Tibial artery (tissue), 4 donors: Measurements from ENCODE around the gene RPL22.
"Not testable (repeated sequence)": the region's sequence is repeated elsewhere in the genome, so short reads cannot be mapped to it uniquely, and the experiment has no call there.

ENCODE experiments used
- DNase-seq, 2 donors: peaks; one replicate each; pipeline ENCODE4 v3.0.0-alpha.2; 2019
- H3K27ac ChIP-seq, 2 donors: fragments of 200-600 bp; sonication (generic) in 1 of 2; 1 replicate in 1 of 2; 2 replicates in 1 of 2; pipeline ENCODE4 v1.5.1; 2018 to 2019; ENCODE audit warnings: mild to moderate bottlenecking in 1 of 2
- H3K27me3 ChIP-seq, 2 donors: fragments of 200-600 bp; sonication (generic) in 1 of 2; one replicate each; pipeline versions ENCODE4 v1.5.1 to v1.6.0; 2016 to 2019
- H3K36me3 ChIP-seq, 3 donors: fragments of 200-600 bp; sonication (generic) in 2 of 3; one replicate each; pipeline ENCODE4 v1.5.1; 2016 to 2019; ENCODE audit warnings: mild to moderate bottlenecking in 2 of 3
- H3K4me1 ChIP-seq, 4 donors: fragments of 200-600 bp; sonication (generic) in 2 of 4; 1 replicate in 3 of 4; 2 replicates in 1 of 4; pipeline ENCODE4 v1.5.1; 2016 to 2019
- H3K4me3 ChIP-seq, 2 donors: fragments of 200-600 bp; sonication (generic) in 1 of 2; 1 replicate in 1 of 2; 2 replicates in 1 of 2; pipeline ENCODE4 v1.5.1; 2018 to 2019; ENCODE audit warnings: mild to moderate bottlenecking in 2 of 2
- H3K9me3 ChIP-seq, 3 donors: fragments of 200-600 bp; sonication (generic) in 1 of 3; one replicate each; pipeline ENCODE4 v1.5.1; 2016 to 2019
- intact Hi-C: fragments of 100-400 bp; cut with DNase I; formaldehyde crosslinking; loops from one replicate; pipeline ENCODE4 v1.15.0; 2023; ENCODE audit warnings: low total_unique reads
- TF ChIP-seq, protein P1 (sequence below), 2 experiments: fragments of 200-600 bp in 1 of 2; fragments of 450-650 bp in 1 of 2; IDR thresholded peaks; one replicate each; pipeline ENCODE4 v1.5.1; 2017 to 2019; ENCODE audit warnings: antibody characterized with exemption in 2 of 2, mild to moderate bottlenecking in 1 of 2, moderate library complexity in 1 of 2

The RPL22 gene

DNA sequence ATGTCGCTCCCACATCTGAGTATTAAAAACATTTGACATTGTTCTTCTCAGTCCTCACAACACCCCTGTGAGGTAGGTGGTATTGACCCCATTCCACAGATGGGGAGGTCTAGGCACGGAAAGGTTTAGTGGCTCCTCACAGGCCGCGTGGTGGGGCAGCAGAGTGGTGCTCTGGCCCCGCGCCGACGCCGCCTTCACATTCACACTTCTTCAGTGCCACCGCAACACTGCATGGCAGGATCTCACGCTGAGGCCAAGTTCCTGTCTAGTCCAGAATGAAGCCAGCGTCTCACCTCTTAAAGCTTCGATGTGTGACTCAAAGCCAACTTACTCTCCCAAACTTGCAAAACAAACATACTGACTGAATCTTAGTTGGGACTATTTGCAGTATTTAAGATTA, 24.2 kb upstream of the RPL22 start:
- no peak for DNase-seq
- TF ChIP-seq, protein P1, sequence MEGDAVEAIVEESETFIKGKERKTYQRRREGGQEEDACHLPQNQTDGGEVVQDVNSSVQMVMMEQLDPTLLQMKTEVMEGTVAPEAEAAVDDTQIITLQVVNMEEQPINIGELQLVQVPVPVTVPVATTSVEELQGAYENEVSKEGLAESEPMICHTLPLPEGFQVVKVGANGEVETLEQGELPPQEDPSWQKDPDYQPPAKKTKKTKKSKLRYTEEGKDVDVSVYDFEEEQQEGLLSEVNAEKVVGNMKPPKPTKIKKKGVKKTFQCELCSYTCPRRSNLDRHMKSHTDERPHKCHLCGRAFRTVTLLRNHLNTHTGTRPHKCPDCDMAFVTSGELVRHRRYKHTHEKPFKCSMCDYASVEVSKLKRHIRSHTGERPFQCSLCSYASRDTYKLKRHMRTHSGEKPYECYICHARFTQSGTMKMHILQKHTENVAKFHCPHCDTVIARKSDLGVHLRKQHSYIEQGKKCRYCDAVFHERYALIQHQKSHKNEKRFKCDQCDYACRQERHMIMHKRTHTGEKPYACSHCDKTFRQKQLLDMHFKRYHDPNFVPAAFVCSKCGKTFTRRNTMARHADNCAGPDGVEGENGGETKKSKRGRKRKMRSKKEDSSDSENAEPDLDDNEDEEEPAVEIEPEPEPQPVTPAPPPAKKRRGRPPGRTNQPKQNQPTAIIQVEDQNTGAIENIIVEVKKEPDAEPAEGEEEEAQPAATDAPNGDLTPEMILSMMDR (IDR thresholded peaks at IDR 0.05): no peak
- intact Hi-C loops: no loop called here
- no peak overlapping the region for H3K27ac ChIP-seq
- no peaks in the 10 kb centered on the region for H3K9me3 ChIP-seq
- no peaks in the 10 kb centered on the region for H3K27me3 ChIP-seq
- H3K36me3 ChIP-seq: peaks cover 27 to 86% (median 55%) of the 10 kb centered on the region in 3 donors
- H3K4me1 ChIP-seq: peaks cover 0 to 6% (median 0%) of the 10 kb centered on the region in 4 donors
- H3K4me3 ChIP-seq: no peak overlapping the region

DNA sequence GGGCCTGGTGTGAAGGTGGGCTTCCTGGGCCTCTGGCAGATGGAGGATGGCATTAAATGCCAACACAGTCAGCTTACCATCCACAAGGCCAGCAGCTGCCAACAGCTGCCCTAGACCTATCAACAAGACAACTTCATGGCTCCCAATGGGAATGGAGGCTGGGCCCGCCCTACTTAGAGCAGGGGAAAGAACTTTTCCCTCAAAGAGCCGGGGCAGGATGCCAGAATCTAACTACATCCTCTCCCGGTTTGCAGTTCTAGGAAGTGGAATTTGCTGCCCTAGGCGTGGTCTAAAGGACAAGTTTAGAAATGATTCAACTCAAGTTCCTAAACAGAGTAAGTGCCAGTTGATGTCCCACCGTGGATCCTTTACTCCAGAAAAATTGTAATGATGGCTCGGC, 23.2 kb upstream of the RPL22 start:
- Histone ChIP-seq H3K27ac (no peak overlapping the region), H3K9me3 (no peaks in the 10 kb centered on the region), H3K4me1 (peaks cover 0 to 6% (median 0%) of the 10 kb centered on the region in 4 donors), H3K27me3 (no peaks in the 10 kb centered on the region), H3K36me3 (peaks cover 26 to 80% (median 46%) of the 10 kb centered on the region in 3 donors), H3K4me3 (no peak overlapping the region)
- intact Hi-C loops: no loop called here
- TF ChIP-seq, protein P1 (IDR thresholded peaks at IDR 0.05): no peak
- DNase-seq: peak in 1 of 2 donors; percentile 61

DNA sequence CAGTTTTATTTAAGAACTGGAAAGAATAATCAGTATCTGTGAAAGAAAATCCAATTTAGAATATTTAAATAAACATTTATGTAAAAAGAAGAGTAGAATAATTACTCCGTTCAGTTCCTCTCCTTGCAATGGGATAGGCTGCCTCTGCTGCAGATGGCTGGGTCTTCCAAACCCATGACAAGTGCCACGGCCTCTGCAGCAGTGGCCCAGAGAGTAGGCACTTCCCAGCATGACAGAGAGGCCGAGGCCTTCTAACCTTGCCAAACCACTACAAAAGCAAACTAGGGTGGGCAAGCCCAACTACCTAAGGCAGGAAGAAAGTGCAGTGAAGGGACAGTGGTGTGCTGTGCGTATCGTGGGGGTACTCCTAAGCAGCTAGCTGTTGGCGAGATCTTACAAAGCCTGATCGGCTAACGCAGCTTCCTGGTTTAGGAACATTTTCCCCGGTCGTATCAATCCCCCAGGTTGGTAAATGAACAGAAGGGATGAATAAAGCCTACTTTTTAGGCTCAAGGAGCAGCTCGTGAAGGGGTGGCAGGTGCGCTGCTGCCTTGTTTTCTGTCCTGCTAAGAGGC, 21.9 kb upstream of the RPL22 start:
- Histone ChIP-seq H3K9me3 (no peaks in the 10 kb centered on the region), H3K4me1 (peaks cover 0 to 6% (median 0%) of the 10 kb centered on the region in 4 donors), H3K36me3 (peaks cover 22 to 77% (median 32%) of the 10 kb centered on the region in 3 donors), H3K27ac (no peak overlapping the region), H3K27me3 (no peaks in the 10 kb centered on the region), H3K4me3 (no peak overlapping the region)
- TF ChIP-seq, protein P1 (IDR thresholded peaks at IDR 0.05): no peak
- no peak for DNase-seq
- intact Hi-C loops: no loop called here

GRCh38 chr1:6220236-6220635, 20.8 kb upstream of the RPL22 start:
- Histone ChIP-seq H3K4me3 (no peak overlapping the region), H3K27me3 (no peaks in the 10 kb centered on the region), H3K27ac (no peak overlapping the region), H3K36me3 (peaks cover 18 to 75% (median 24%) of the 10 kb centered on the region in 3 donors), H3K4me1 (peaks cover 0 to 6% (median 0%) of the 10 kb centered on the region in 4 donors), H3K9me3 (no peaks in the 10 kb centered on the region)
- TF ChIP-seq, protein P1 (IDR thresholded peaks at IDR 0.05): no peak
- intact Hi-C loops: no loop called here
- DNase-seq: no peak

DNA sequence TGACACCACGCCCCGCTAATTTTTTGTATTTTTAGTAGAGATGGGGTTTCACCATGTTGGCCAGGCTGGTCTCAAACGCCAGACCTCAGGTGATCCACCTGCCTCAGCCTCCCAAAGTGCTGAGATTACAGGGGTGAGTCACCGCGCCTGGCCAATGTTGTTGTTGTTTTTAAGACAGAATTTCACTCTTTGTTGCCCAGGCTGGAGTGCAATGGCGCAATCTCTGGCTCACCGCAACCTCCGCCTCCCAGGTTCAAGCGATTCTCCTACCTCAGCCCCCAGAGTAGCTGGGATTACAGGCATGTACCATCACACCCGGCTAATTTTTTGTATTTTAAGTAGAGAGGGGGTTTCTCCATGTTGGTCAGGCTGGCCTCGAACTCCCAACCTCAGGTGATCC, 20.2 kb upstream of the RPL22 start:
- H3K4me3 ChIP-seq, intact Hi-C loops, DNase-seq, H3K4me1 ChIP-seq, H3K27ac ChIP-seq, H3K27me3 ChIP-seq, H3K9me3 ChIP-seq: not testable (repeated sequence)
- peaks cover 12 to 69% (median 18%) of the 10 kb centered on the region in 3 donors for H3K36me3 ChIP-seq

GRCh38 chr1:6218375-6219164, 19.2 kb upstream of the RPL22 start:
- TF ChIP-seq, protein P1 (IDR thresholded peaks at IDR 0.05): no peak
- peaks cover 0 to 6% (median 0%) of the 10 kb centered on the region in 4 donors for H3K4me1 ChIP-seq
- intact Hi-C loops: no loop called here
- DNase-seq: no peak
- no peaks in the 10 kb centered on the region for H3K27me3 ChIP-seq
- H3K4me3 ChIP-seq: no peak overlapping the region
- no peak overlapping the region for H3K27ac ChIP-seq
- H3K9me3 ChIP-seq: no peaks in the 10 kb centered on the region
- peaks cover 1 to 59% (median 8%) of the 10 kb centered on the region in 3 donors for H3K36me3 ChIP-seq
